Pancreas (tissue), 10 donors: Measurements from ENCODE around the gene OTOG. TPM values are rescaled to one million over a fixed set of nuclear protein-coding genes. Genes with fewer than 3 reads are reported as not detected.

ENCODE experiments used
- ATAC-seq, 4 donors: fragments of 200-7000 bp; cut with Tn5 transposase; one replicate each; pipeline versions ENCODE4 v1.8.0 to v1.9.1; 2020; ENCODE audit warnings: mild to moderate bottlenecking in 4 of 4, moderate library complexity in 4 of 4
- DNase-seq, 6 donors: peaks; one replicate each; pipeline ENCODE4 v3.0.0-alpha.2; 2020
- FAIRE-seq: peaks from 2 replicates; lab custom pipeline; 2012; peaks lifted over from hg19 to GRCh38; lab: Jason Lieb, UNC
- H3K27ac ChIP-seq, 4 donors: fragments of 200-600 bp; sonication (generic); 1 replicate in 3 of 4; 2 replicates in 1 of 4; pipeline versions ENCODE4 v1.5.0 to v1.8.0; 2020
- H3K27me3 ChIP-seq, 4 donors: fragments of 200-600 bp; one replicate each; pipeline ENCODE4 v1.8.0; 2021
- H3K36me3 ChIP-seq, 3 donors: fragments of 200-600 bp; sonication (generic) in 1 of 3; one replicate each; pipeline versions ENCODE4 v1.5.0 to v1.8.0; 2020 to 2021
- H3K4me1 ChIP-seq, 3 donors: fragments of 200-600 bp; one replicate each; pipeline ENCODE4 v1.8.0; 2021
- H3K4me3 ChIP-seq, 4 donors: fragments of 200-600 bp; sonication (generic) in 2 of 4; one replicate each; pipeline versions ENCODE4 v1.5.0 to v1.8.0; 2020 to 2021
- H3K9me3 ChIP-seq, 4 donors: fragments of 200-600 bp; one replicate each; pipeline ENCODE4 v1.8.0; 2021
- CTCF ChIP-seq, 4 donors: fragments of 200-600 bp; sonication (generic) in 3 of 4; IDR thresholded peaks; one replicate each; pipeline versions ENCODE4 v1.5.0 to v1.8.0; 2021; ENCODE audit warnings: antibody characterized with exemption in 4 of 4
- WGBS, 2 donors: extraction: QIAGEN DNeasy Blood & Tissue Kit; methylation state at CpG; one replicate each; pipeline ENCODE4 v1.1.7; 2013; 5-methylcytosine and 5-hydroxymethylcytosine counted together
- intact Hi-C, 3 donors: fragments of 100-400 bp; cut with DNase I; formaldehyde crosslinking; loops; one replicate each; pipeline versions ENCODE4 v1.11.1 to v1.14.2; 2022
- polyA plus RNA-seq, 2 donors: library from polyadenylated mRNA; stranded (reverse); fragments of 200-250 nt; gene quantifications; one replicate each; pipeline ENCODE4 v1.2.3, GENCODE V29; 2013
- total RNA-seq, 6 donors: library from RNA; stranded (reverse); fragmentation: NEBNext Ultra II Directional in 4 of 6; extraction: Animal tissue kit (Norgen Biotek cat#: 25700) in 4 of 6; gene quantifications; one replicate each; pipeline versions ENCODE4 v1.2.1 to v1.2.4, GENCODE V29; 2021 to 2023
- donor health status: healthy with polysubstance abuse.
- donor health status: DM: no; HTN: no; CAD: no; lungs with moderate emphysema.
- donor health status: DM: no; HTN: no; CAD: no.
- donor health status: control.
- donor health status: control.
- donor health status: Bipolar disorder and iron deficiency.
- donor health status: DM: yes; HTN: yes; CAD: no.
- donor health status: DM: no; HTN: no; CAD: no.
- donor health status: DM: no; HTN: no; CAD: no.
- donor health status: DM: yes; HTN: yes; CAD: no.

The OTOG gene
- total and polyA plus RNA-seq, 8 donors, result not detected

GRCh38 chr11:17540807-17541206, 6.3 kb upstream of the OTOG start:
- no peak overlapping the region for H3K4me3 ChIP-seq
- FAIRE-seq (no peak), DNase-seq (peak in 1 of 6 donors; percentile 16), ATAC-seq (no peak)
- H3K9me3 ChIP-seq, result no peaks in the 10 kb centered on the region
- H3K36me3 ChIP-seq, result no peaks in the 10 kb centered on the region
- no peak for TF ChIP-seq CTCF (IDR thresholded peaks at IDR 0.05)
- no peak overlapping the region for H3K27ac ChIP-seq
- 83 to 89% methylated on average over 4 of the region's 4 CpGs for WGBS, 2 donors
- no peaks in the 10 kb centered on the region for H3K27me3 ChIP-seq
- intact Hi-C loops, result no loop called here
- H3K4me1 ChIP-seq, result peaks cover 0 to 6% (median 0%) of the 10 kb centered on the region in 3 donors

- intact Hi-C loops, result no loop called here
- peak overlapping the region in 2 of 4 donors; percentile 37 to 60 for H3K27ac ChIP-seq
- no peak for FAIRE-seq
These were observed 5.7 kb upstream of the OTOG start for GRCh38 chr11:17541330-17541885.

GRCh38 chr11:17542249-17542648, 4.8 kb upstream of the OTOG start:
- FAIRE-seq, result no peak
- Histone ChIP-seq H3K9me3 (no peaks in the 10 kb centered on the region), H3K27ac (peak overlapping the region in 2 of 4 donors; percentile 37 to 60), H3K36me3 (no peaks in the 10 kb centered on the region), H3K27me3 (no peaks in the 10 kb centered on the region), H3K4me3 (no peak overlapping the region), H3K4me1 (peaks cover 0 to 6% (median 0%) of the 10 kb centered on the region in 3 donors)
- TF ChIP-seq CTCF (IDR thresholded peaks at IDR 0.05), result no peak
- peak in 4 of 6 donors; percentile 28 to 67 (median 54) for DNase-seq
- WGBS, 2 donors, result 13 to 19% methylated on average over 4 of the region's 4 CpGs
- intact Hi-C loops, result no loop called here
- peak; percentile 61 to 88 (median 84) for ATAC-seq

More at GRCh38 chr11:17541330-17541885, 5.7 kb upstream of the OTOG start:
- peaks cover 0 to 6% (median 0%) of the 10 kb centered on the region in 3 donors for H3K4me1 ChIP-seq
- H3K4me3 ChIP-seq, result no peak overlapping the region
- ATAC-seq (peak; percentile 14 to 24 (median 18)), DNase-seq (peak in 3 of 6 donors; percentile 17 to 30 (median 21))
- TF ChIP-seq CTCF (IDR thresholded peaks at IDR 0.05), result no peak
- no peaks in the 10 kb centered on the region for H3K36me3 ChIP-seq
- H3K9me3 ChIP-seq, result no peaks in the 10 kb centered on the region
- WGBS, 2 donors, result 56 to 63% methylated on average over 4 of the region's 4 CpGs
- H3K27me3 ChIP-seq, result no peaks in the 10 kb centered on the region

- Histone ChIP-seq H3K27ac (peak overlapping the region in 2 of 4 donors; percentile 31 to 60), H3K36me3 (no peaks in the 10 kb centered on the region), H3K27me3 (no peaks in the 10 kb centered on the region), H3K4me1 (peaks cover 0 to 6% (median 0%) of the 10 kb centered on the region in 3 donors), H3K9me3 (no peaks in the 10 kb centered on the region), H3K4me3 (peak overlapping the region in 1 of 4 donors; percentile 38)
- ATAC-seq (peak in 2 of 4 donors; percentile 45 to 52), DNase-seq (peak in 1 of 6 donors; percentile 22), FAIRE-seq (no peak)
- no peak for TF ChIP-seq CTCF (IDR thresholded peaks at IDR 0.05)
- intact Hi-C loops, result no loop called here
- WGBS, 2 donors, result 70 to 89% methylated on average over 2 of the region's 2 CpGs
These were observed 4.0 kb upstream of the OTOG start for GRCh38 chr11:17543041-17543440.
